GM23338 (cell line): ENCODE measurements around the gene DLG2. TPM values are rescaled to one million over a fixed set of nuclear protein-coding genes. Genes with fewer than 3 reads are reported as not detected.

ENCODE experiments used
- ATAC-seq: fragments of 200-7000 bp; cut with Tn5 transposase; 3 replicates; pipeline ENCODE4 v1.9.1; 2020
- DNase-seq: peaks from one replicate; pipeline ENCODE4 v3.0.0-alpha.2; 2015; ENCODE audit warnings: low spot score
- H2AFZ ChIP-seq: fragments of 200-600 bp; sonication (generic); 2 replicates; pipeline ENCODE4 v1.8.0; 2016; ENCODE audit warnings: antibody characterized with exemption, mild to moderate bottlenecking, moderate library complexity
- H3F3A ChIP-seq: fragments of 200-600 bp; sonication (generic); replicated peaks from 2 replicates; pipeline ENCODE4 v1.8.0; 2017; ENCODE audit warnings: antibody characterized with exemption, mixed run types, low read depth
- H3K27ac ChIP-seq: fragments of 200-600 bp; sonication (generic); 2 replicates; pipeline ENCODE4 v1.6.1; 2016; ENCODE audit warnings: low read depth
- H3K27me3 ChIP-seq: fragments of 200-600 bp; sonication (generic); 2 replicates; pipeline ENCODE4 v1.8.0; 2016; ENCODE audit warnings: mild to moderate bottlenecking, mixed run types, moderate library complexity; ENCODE audit not compliant: insufficient read depth
- H3K36me3 ChIP-seq: fragments of 200-600 bp; sonication (generic); 2 replicates; pipeline ENCODE4 v1.8.0; 2016; ENCODE audit warnings: mild to moderate bottlenecking; ENCODE audit not compliant: insufficient read depth
- H3K4me1 ChIP-seq: fragments of 200-600 bp; sonication (generic); 2 replicates; pipeline ENCODE4 v1.8.0; 2016; ENCODE audit warnings: mild to moderate bottlenecking, moderate library complexity; ENCODE audit not compliant: insufficient read depth
- H3K4me2 ChIP-seq: fragments of 200-600 bp; sonication (generic); 2 replicates; pipeline ENCODE4 v1.7.1; 2017; ENCODE audit warnings: mixed run types
- H3K4me3 ChIP-seq: fragments of 200-600 bp; sonication (generic); 2 replicates; pipeline ENCODE4 v1.6.1; 2016; ENCODE audit warnings: mixed run types
- H3K79me2 ChIP-seq: fragments of 200-600 bp; sonication (generic); replicated peaks from 2 replicates; pipeline ENCODE4 v1.8.0; 2017; ENCODE audit warnings: mild to moderate bottlenecking; ENCODE audit not compliant: insufficient read depth
- H3K9me2 ChIP-seq: fragments of 200-600 bp; sonication (generic); 2 replicates; pipeline ENCODE4 v1.8.0; 2017; ENCODE audit not compliant: insufficient read depth
- H4K20me1 ChIP-seq: fragments of 200-600 bp; sonication (generic); replicated peaks from 2 replicates; pipeline ENCODE4 v1.8.0; 2017; ENCODE audit warnings: mild to moderate bottlenecking; ENCODE audit not compliant: insufficient read depth
- H3K27ac Mint-ChIP-seq: 2 replicates; pipeline ENCODE4 v1.8.0; 2020; ENCODE audit warnings: inconsistent platforms, mild to moderate bottlenecking, moderate library complexity, mixed read lengths
- H3K27me3 Mint-ChIP-seq: 3 replicates; pipeline ENCODE4 v1.8.0; 2022; ENCODE audit warnings: low read depth, mild to moderate bottlenecking, moderate library complexity, mixed read lengths, inconsistent platforms; ENCODE audit not compliant: insufficient read depth, poor library complexity
- H3K36me3 Mint-ChIP-seq: 3 replicates; pipeline ENCODE4 v1.8.0; 2021; ENCODE audit warnings: low read depth, mild to moderate bottlenecking, inconsistent platforms, moderate library complexity, mixed read lengths
- H3K4me1 Mint-ChIP-seq: 3 replicates; pipeline ENCODE4 v1.8.0; 2020; ENCODE audit warnings: mild to moderate bottlenecking, inconsistent platforms, mixed read lengths
- H3K4me3 Mint-ChIP-seq: 3 replicates; pipeline ENCODE4 v1.8.0; 2021; ENCODE audit warnings: moderate library complexity, mild to moderate bottlenecking, inconsistent platforms, mixed read lengths
- H3K9me3 Mint-ChIP-seq: 3 replicates; pipeline ENCODE4 v1.8.0; 2020; ENCODE audit warnings: moderate library complexity, mild to moderate bottlenecking, inconsistent platforms, mixed read lengths
- CTCF ChIP-seq, 2 experiments: fragments of 200-600 bp in 1 of 2; sonication (generic) in 1 of 2; conservative IDR thresholded peaks; 2 replicates each; pipeline versions ENCODE4 v1.5.1 to v1.6.1; 2016 to 2017; ENCODE audit warnings: antibody characterized with exemption in 2 of 2, low read depth in 2 of 2, mild to moderate bottlenecking in 2 of 2, moderate library complexity in 1 of 2
- EZH2 ChIP-seq: fragments of 200-600 bp; sonication (generic); IDR thresholded peaks from one replicate; pipeline ENCODE4 v1.8.0; 2017; ENCODE audit warnings: antibody characterized with exemption, mild to moderate bottlenecking, low read depth; ENCODE audit not compliant: unreplicated experiment
- EZH2phosphoT487 ChIP-seq: fragments of 200-600 bp; sonication (generic); IDR thresholded peaks from one replicate; pipeline ENCODE4 v1.8.1; 2018; ENCODE audit warnings: antibody characterized with exemption; ENCODE audit not compliant: unreplicated experiment
- JUNB ChIP-seq: IDR thresholded peaks from one replicate; pipeline ENCODE4 v1.6.1; 2016; ENCODE audit warnings: antibody characterized with exemption; ENCODE audit not compliant: unreplicated experiment
- NANOG ChIP-seq: IDR thresholded peaks from 2 replicates; pipeline ENCODE4 v1.6.1; 2016; ENCODE audit warnings: antibody characterized with exemption, borderline replicate concordance
- POLR2AphosphoS5 ChIP-seq: IDR thresholded peaks from 2 replicates; pipeline ENCODE4 v1.6.1; 2016; ENCODE audit warnings: antibody characterized with exemption, low read depth
- REST ChIP-seq: IDR thresholded peaks from one replicate; pipeline ENCODE4 v1.6.1; 2018; ENCODE audit warnings: antibody characterized with exemption; ENCODE audit not compliant: unreplicated experiment
- STAT1 ChIP-seq: IDR thresholded peaks from one replicate; pipeline ENCODE4 v1.6.1; 2016; ENCODE audit warnings: antibody characterized with exemption; ENCODE audit not compliant: unreplicated experiment
- ZNF114 ChIP-seq: fragments of 250-450 bp; sonication (Bioruptor Pico); IDR thresholded peaks from 2 replicates; pipeline ENCODE4 v1.5.0; 2020; ENCODE audit warnings: mild to moderate bottlenecking, moderate library complexity
- ZNF331 ChIP-seq: fragments of 250-450 bp; sonication (Bioruptor Pico); IDR thresholded peaks from 2 replicates; pipeline ENCODE4 v1.5.0; 2020; ENCODE audit warnings: low read depth, mild to moderate bottlenecking, moderate library complexity
- ZNF462 ChIP-seq: fragments of 250-450 bp; sonication (Bioruptor Pico); IDR thresholded peaks from 2 replicates; pipeline ENCODE4 v1.5.0; 2020; ENCODE audit warnings: mild to moderate bottlenecking, moderate library complexity
- polyA plus RNA-seq: library from polyadenylated mRNA; unstranded; fragments of >200 nt; fragmentation: Nextera tagmentation; extraction: Ambion mirVana; gene quantifications from 2 replicates; pipeline ENCODE4 v1.2.1, GENCODE V29; 2016
- total RNA-seq: library from RNA; depleted of rRNA; stranded (reverse); fragments of >200 nt; shearing (Covaris generic); gene quantifications from 2 replicates; pipeline ENCODE4 v1.2.3, GENCODE V29; 2014

DLG2 gene
- total and polyA plus RNA-seq, 2 experiments from 2014 or later: 19.8 to 21.5 TPM

- DNase-seq (peak; percentile 37), ATAC-seq (peak; percentile 28)
- H3K4me3 Mint-ChIP-seq: no peak overlapping the region
- no peak overlapping the region for H3K27ac Mint-ChIP-seq
- no peak overlapping the region for H2AFZ ChIP-seq
- no peaks in the 10 kb centered on the region for H3K9me2 ChIP-seq
- H3K27me3 ChIP-seq: no peaks in the 10 kb centered on the region
- peaks cover 6% of the 10 kb centered on the region; the same call in 1 of the 2 replicates for H3F3A ChIP-seq
- peak overlapping the region; percentile 51 for H3K27ac ChIP-seq
- no peaks in the 10 kb centered on the region for H4K20me1 ChIP-seq
- H3K4me1 Mint-ChIP-seq: peaks cover 28% of the 10 kb centered on the region
- no peaks in the 10 kb centered on the region for H3K27me3 Mint-ChIP-seq
- no peaks in the 10 kb centered on the region for H3K79me2 ChIP-seq
- peaks cover 18% of the 10 kb centered on the region for H3K9me3 Mint-ChIP-seq
- no peak overlapping the region for H3K4me3 ChIP-seq
- H3K4me1 ChIP-seq: peaks cover 35% of the 10 kb centered on the region
- peak overlapping the region; percentile 37 for H3K4me2 ChIP-seq
- peaks cover 24% of the 10 kb centered on the region for H3K36me3 Mint-ChIP-seq
- TF ChIP-seq CTCF (conservative IDR thresholded peaks at IDR 0.05; ENCODE audit: low read depth in 2 of 2): no peak
- TF ChIP-seq EZH2phosphoT487: no peak
- TF ChIP-seq NANOG: no peak
- no peak for TF ChIP-seq POLR2AphosphoS5
- no peak for TF ChIP-seq REST
- no peak for TF ChIP-seq EZH2
- TF ChIP-seq ZNF114 (CRISPR knock-in tag): no peak
- TF ChIP-seq ZNF331 (CRISPR knock-in tag): no peak
- TF ChIP-seq ZNF462 (CRISPR knock-in tag): no peak
- no peak for TF ChIP-seq JUNB
- TF ChIP-seq STAT1: no peak
- H3K36me3 ChIP-seq: no peaks in the 10 kb centered on the region
Measured at GRCh38 chr11:85347291-85347690, 279.9 kb downstream of the DLG2 start.
